Hepatocyte (in vitro differentiated cells): ENCODE results near the gene ARHGEF1.

Experiments
- CTCF ChIP-seq: fragments of 200-600 bp; sonication (generic); IDR thresholded peaks from 2 replicates; pipeline ENCODE4 v1.5.1; 2016; ENCODE audit warnings: antibody characterized with exemption, mild to moderate bottlenecking; ENCODE audit not compliant: poor library complexity
- EZH2 ChIP-seq: fragments of 200-600 bp; sonication (generic); IDR thresholded peaks from 2 replicates; pipeline ENCODE4 v1.6.1; 2016; ENCODE audit warnings: antibody characterized with exemption, mild to moderate bottlenecking, borderline replicate concordance

DNA sequence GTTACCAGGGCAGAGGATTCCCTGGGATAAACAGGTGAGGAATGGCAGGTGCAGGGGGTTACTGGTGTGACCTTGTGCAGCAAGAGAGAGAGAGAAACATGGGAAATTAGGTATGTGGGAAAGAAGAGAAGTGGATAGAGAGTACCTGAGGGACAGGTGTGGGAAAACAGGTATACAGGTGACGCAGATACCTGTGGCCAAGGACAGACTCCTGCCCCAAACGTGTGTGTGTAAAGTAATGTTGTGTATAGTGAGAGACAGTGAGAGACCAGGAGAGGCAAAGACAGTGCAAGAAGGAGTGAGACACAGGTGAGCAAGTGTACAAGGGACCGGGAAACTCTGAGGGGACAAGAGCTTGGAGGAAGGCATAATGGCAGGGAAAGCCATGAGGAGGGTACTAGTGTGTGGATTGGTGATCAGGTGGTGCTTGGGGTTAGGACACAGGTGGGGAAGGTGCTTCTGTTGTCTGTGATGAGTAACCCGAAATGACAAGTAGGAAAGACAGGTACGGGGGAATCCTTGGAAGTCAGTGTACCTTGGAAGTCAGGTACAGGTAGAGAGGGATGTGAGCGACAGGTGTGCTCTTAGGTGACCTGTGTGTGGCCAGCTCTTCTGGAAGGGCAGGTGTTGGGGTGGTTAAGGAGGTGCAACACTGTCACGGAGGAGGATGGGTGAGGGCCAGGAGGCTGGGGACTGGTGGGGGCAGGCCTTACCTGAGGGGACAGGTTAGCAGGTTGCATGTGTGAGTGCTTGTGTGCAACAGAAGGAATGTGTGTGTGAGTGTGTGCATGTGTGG lies 42.4 kb downstream of the ARHGEF1 start:
- TF ChIP-seq CTCF (no peak), EZH2 (no peak)
